NCI-H526 (cell line): ENCODE results near the gene CNIH4.
"Not testable (repeated sequence)": the region's sequence is repeated elsewhere in the genome, so short reads cannot be mapped to it uniquely, and the experiment has no call there.

Experiments
- DNase-seq, 2 experiments: peaks; one replicate each; lab custom pipeline; 2025; lab: John Stamatoyannopoulos, UW

The CNIH4 gene

DNA sequence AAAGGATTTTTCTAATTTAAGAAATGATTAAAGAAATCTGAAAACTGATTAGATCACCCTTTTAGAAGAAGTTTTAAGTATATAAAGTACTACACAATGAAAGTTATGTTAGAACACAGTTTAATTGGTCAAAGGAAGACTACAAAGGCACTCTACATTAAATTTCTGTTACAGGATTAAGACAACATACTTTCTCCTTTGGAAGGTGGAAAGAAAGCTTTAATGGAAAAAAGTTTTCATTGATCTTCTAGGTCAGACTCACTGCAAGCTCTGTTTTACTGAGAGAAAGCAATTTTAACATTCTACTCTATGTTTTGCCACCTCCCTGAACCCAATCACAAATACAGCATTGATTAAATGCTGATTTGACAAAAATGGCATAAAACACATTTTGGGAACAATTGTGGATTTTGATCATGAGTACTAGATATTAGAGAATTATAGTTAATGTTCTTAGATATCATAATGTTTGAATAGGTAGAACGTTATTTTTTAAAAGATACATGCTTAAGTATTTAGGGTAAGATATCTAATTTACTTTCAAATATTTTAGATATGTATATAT is 45.9 kb downstream of the CNIH4 start:
- DNase-seq: no peak

DNA sequence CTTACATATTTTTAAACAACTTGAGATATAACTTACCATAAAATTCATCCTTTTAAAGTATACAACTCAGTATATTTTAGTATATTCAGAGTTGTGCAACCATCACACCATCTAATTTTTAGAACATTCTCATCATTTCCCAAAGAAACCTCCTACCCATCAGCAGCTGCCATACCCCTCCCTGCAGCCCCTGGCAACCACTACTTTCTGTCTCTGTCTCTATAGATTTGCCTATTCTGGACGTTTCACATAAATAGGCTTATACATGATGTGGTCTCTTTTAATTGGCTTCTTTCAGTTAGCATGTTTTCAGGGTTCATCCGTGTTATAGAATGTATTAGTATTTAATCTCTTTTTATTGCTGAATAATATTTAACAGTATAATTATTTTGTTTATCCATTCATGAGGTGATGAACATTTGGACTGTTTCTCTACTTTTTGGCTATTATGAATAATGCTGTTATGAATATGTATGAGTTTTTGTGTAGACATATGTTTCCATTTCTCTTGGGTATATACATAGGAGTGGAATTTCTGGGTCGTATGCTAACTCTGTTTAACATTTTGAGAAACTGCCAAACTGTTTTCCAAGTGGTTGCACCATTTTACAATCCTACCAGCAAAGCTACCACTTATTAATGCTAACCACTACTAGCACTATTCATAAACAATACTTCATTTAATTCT is 48.4 kb downstream of the CNIH4 start:
- DNase-seq: no peak

DNA sequence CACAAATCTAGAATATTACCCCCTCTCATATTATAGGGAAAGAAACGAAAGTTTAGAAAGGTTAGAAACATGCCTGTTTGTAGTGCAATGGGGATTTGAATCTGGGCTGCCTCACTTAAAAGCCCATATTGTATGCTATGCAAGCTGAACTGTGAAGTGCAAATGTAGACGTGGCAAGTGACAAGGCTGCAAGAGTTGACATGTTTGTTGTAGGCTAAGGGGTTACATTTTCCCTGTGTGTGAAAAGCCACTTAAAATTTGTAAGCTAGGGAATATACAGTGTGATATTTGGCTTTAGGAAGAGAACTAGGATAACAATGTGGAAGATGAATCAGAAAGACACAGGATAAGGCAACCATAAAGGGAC is 48.9 kb downstream of the CNIH4 start:
- no peak for DNase-seq

DNA sequence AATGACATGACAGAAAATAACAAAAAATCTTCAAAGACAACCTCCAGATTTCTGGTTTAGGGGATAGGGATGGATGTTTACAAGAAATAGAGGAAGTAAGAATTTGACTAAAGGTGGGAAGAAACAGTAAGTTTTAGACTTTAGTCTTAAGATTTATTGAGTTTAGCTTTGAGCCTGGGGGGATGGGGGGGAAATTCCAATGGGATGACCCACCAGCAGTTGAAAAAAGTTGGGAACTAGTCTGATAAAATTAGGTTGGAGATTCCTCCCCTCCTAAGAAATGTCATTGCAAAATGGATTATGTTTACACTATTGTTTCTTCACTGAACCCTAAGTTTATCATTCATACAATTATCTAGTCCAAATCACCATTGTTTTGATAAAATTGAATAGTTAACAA is 49.5 kb downstream of the CNIH4 start:
- no peak for DNase-seq

DNA sequence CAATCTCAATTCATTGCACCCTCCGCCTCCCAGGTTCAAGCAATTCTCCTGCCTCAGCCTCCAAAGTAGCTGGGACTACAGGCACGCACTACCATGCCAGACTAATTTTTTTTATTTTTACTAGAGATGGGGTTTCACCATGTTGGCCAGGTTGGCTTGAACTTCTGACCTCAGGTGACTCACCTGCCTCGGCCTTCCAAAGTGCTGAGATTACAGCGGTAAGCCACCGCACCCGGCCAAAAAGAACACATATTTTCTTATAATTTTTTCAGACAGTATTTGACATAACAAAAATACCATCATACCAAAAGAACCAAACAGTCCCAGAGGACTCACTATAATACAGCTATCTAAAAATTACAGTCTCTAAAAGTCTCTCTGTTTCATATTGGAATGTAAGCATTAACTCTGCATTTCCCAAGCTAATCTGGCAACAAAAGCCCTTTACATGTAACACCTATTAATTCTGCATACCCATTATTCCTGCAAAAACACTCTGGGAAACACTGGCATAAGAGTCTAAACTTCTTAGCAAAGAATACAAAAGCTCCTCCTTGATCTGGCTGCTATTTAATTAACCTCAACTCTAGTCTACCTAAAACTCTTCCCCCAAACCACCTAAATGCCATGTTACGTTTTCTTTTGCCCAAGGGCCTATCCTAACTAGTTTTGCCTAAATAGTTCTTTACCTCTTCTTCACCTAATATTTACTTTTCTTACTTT is 51.1 kb downstream of the CNIH4 start:
- no peak for DNase-seq

DNA sequence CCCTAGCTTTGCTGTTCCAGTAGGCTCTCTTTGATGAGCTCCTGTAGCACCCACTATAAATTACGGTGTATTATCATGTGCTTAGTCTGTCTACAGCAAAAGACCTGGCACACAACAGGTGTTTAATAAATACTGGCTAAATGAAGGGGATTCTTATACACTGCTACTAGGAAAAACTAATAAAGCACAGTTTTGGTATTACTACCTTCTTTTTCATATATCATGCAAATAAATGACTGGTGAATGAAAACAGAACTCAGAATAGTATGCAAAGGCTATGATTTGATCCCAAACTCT is 51.6 kb downstream of the CNIH4 start:
- DNase-seq: no peak

DNA sequence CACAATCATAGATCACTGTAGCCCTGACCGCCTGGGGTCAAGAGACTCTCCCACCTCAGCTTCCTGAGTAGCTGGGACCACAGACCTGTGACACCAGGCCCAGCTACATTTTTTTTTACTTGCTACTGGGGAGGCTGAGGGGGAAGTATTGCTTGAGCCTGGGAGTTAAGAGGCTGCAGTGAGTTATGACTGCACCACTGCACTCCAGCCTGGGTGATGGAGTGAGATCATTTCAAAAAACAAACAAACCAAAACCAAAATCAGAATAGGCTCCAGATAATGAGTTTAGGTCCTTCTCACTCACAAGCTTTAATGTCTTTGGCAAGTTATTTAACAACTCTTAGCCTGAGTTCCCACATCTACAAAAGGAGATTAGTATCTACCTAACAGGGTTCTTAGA is 55.1 kb downstream of the CNIH4 start:
- DNase-seq: no peak

DNA sequence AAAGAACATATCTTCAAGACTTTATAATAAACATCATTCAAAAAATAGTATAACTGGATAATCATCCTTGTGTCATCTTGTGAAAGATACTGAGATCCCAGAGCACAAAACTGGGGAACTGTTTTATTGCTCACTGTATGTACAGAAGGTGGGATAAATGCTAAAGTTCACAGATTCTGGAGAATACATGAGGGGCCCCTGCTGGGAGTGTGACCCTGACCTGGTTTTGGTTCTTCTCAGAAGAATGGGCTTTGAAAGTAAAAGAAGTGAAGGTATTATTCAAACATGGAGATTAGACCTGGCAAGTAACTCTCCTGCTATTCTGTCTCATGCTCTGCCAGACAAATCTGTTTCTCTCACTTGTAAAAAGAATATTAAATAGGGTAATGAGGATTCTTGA is 63.4 kb downstream of the CNIH4 start:
- DNase-seq: no peak

DNA sequence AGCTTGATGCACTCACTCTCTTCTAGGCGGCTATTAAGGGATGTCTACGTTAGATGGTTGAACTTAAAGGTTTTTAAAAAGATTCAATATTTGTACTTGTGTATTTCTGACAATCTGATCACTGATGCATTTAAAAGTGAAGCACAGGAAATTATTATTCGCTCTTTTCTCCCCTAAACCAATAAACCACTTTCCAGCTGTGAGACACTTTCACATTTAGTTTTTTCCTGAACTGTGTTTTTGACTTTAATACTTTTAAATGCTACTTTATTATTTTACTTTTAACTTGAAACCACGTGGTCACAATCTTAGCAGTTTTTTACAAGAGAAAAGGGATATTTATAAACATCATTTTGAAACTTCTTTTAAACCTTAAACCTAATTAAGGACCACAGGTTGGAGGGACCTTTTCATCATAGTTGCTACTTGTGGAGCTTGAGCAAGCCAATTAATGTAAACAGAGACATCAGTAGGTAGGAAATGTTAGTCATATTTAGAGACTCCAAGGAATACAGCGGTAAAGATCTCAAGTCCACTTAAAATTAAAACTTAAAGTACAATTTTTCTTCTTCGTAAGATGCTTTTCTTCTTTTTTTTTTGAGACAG is 68.7 kb downstream of the CNIH4 start:
- no peak for DNase-seq

DNA sequence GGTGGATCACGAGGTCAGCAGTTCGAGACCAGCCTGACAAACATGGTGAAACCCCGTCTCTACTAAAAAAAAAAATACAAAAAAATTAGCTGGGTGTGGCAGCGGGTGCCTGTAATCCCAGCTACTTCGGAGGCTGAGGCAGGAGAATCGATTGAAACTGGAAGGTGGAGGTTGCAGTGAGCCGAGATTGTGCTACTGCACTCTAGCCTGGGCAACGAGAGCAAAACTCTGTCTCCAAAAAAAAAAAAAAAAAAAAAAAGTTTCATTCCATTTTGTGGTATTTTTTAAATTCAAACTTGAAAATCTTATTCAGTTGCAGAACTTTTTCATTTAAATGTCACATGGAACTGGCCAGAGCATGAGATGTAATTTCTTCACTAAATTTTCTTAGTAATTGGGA is 70.2 kb downstream of the CNIH4 start:
- not testable (repeated sequence) for DNase-seq

DNA sequence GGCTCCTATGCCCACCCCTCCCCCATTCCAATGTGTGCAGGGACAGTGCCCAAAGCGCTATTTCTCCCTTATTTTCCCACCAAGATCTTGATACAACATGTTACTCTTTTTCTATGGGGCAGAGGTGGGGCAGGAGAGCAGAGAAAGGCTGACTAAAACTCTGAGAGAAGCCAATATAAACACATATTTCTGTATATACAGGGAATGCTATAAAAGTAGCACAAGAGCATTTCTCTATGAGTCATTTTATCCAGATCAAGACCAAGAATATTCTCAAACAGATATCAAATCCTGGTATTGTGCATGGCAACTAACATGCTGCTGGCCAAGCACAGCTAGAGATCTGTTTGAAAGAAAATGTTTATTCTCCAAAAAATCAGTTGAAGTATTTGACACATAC is 70.7 kb downstream of the CNIH4 start:
- no peak for DNase-seq

DNA sequence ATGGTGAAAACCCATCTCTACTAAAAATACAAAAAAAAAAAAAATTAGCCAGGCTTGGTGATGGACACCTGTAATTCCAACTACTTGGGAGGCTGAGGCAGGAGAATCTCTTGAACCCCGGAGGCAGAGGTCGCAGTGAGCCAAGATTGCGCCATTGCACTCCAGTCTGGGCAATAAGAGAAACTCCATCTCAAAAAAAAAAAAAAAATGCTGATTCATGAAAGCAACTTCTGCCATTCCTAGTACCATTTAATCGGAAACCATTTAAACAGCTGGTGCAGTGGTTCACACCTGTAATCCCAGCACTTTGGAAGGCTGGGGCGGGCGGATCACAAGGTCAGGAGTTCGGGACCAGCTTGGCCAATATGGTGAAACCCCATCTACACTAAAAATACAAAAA is 72.0 kb downstream of the CNIH4 start:
- not testable (repeated sequence) for DNase-seq
